NCI-H460 (cell line): Measurements from ENCODE around the gene MARCKSL1. TPM values are rescaled to one million over a fixed set of nuclear protein-coding genes. Genes with fewer than 3 reads are reported as not detected.
"Not testable (repeated sequence)": the region's sequence is repeated elsewhere in the genome, so short reads cannot be mapped to it uniquely, and the experiment has no call there.

Source experiments
- DNase-seq: peaks from one replicate; pipeline ENCODE4 v3.0.0-alpha.2; 2016; ENCODE audit warnings: low read depth; ENCODE audit errors: extremely low read depth
- total RNA-seq: library from RNA; depleted of rRNA; stranded (reverse); fragments of >200 nt; shearing (Covaris generic); gene quantifications from 2 replicates; pipeline ENCODE4 v1.2.3, GENCODE V29; 2014

Gene MARCKSL1
- total RNA-seq, 1 experiment from 2014 or later = 21.6 TPM

- DNase-seq = no peak
Observed at GRCh38 chr1:32334274-32334861, 1.7 kb downstream of the MARCKSL1 start.

- DNase-seq = no peak
Observed at GRCh38 chr1:32333251-32333963, 2.6 kb downstream of the MARCKSL1 start.

- no peak for DNase-seq
Observed at GRCh38 chr1:32332290-32333079, 3.5 kb downstream of the MARCKSL1 start.

GRCh38 chr1:32331549-32331948 lies 4.5 kb downstream of the MARCKSL1 start:
- no peak for DNase-seq

GRCh38 chr1:32330558-32331151 lies 5.4 kb downstream of the MARCKSL1 start:
- no peak for DNase-seq

- no peak for DNase-seq
Observed at GRCh38 chr1:32329931-32330466, 6.0 kb downstream of the MARCKSL1 start.

- DNase-seq = no peak
Observed at GRCh38 chr1:32327204-32327603, 8.8 kb downstream of the MARCKSL1 start.

- no peak for DNase-seq
Observed at GRCh38 chr1:32321712-32322291, 14.2 kb downstream of the MARCKSL1 start.

GRCh38 chr1:32318127-32318869 lies 17.7 kb downstream of the MARCKSL1 start:
- no peak for DNase-seq

- DNase-seq = no peak
Observed at GRCh38 chr1:32316903-32317277, 19.1 kb downstream of the MARCKSL1 start.

GRCh38 chr1:32311709-32312393 lies 24.2 kb downstream of the MARCKSL1 start:
- no peak for DNase-seq

GRCh38 chr1:32309960-32310359 lies 26.1 kb downstream of the MARCKSL1 start:
- DNase-seq = no peak

- no peak for DNase-seq
Observed at GRCh38 chr1:32307324-32307723, 28.7 kb downstream of the MARCKSL1 start.

- no peak for DNase-seq
Observed at GRCh38 chr1:32305310-32305709, 30.7 kb downstream of the MARCKSL1 start.

- DNase-seq = no peak
Observed at GRCh38 chr1:32303997-32304622, 31.9 kb downstream of the MARCKSL1 start.

GRCh38 chr1:32303358-32303757 lies 32.7 kb downstream of the MARCKSL1 start:
- DNase-seq = no peak

GRCh38 chr1:32299327-32299726 lies 36.7 kb downstream of the MARCKSL1 start:
- no peak for DNase-seq

- not testable (repeated sequence) for DNase-seq
Observed at GRCh38 chr1:32298211-32298610, 37.8 kb downstream of the MARCKSL1 start.
